K562 (cell line): Measurements from ENCODE around the gene UBR3. TPM values are rescaled to one million over a fixed set of nuclear protein-coding genes. Genes with fewer than 3 reads are reported as not detected.

Experiments
- BRD9 ChIP-seq: fragments of 450-650 bp; IDR thresholded peaks from 2 replicates; pipeline ENCODE4 v1.6.1; 2018; ENCODE audit warnings: low read depth; ENCODE audit not compliant: partially characterized antibody
- CHCHD3 ChIP-seq: fragments of 250-450 bp; sonication (Bioruptor Pico); IDR thresholded peaks from 2 replicates; pipeline ENCODE4 v2.1.2; 2022; ENCODE audit warnings: mild to moderate bottlenecking
- ESRRB ChIP-seq: fragments of 250-450 bp; sonication (Bioruptor Pico); IDR thresholded peaks from 2 replicates; pipeline ENCODE4 v1.5.0; 2020; ENCODE audit warnings: mild to moderate bottlenecking, moderate library complexity, borderline replicate concordance
- FOXJ2 ChIP-seq: fragments of 200-800 bp; sonication (Bioruptor generic); IDR thresholded peaks from 2 replicates; pipeline ENCODE4 v1.6.1; 2016; ENCODE audit warnings: missing genetic modification characterization, missing compliant biosample characterization
- FOXO4 ChIP-seq: fragments of 450-650 bp; formaldehyde crosslinking; IDR thresholded peaks from 2 replicates; pipeline ENCODE4 v1.4.0; 2020; ENCODE audit warnings: mild to moderate bottlenecking, moderate library complexity
- GATA2 ChIP-seq: sonication (generic); formaldehyde crosslinking; IDR thresholded peaks from 2 replicates; pipeline ENCODE4 v1.4.0; 2020; ENCODE audit warnings: mild to moderate bottlenecking, missing genetic modification reagents
- HDAC1 ChIP-seq, 2 experiments: fragments of 450-650 bp; IDR thresholded peaks; 2 replicates each; pipeline ENCODE4 v1.6.1; 2016 to 2017; ENCODE audit warnings: inconsistent platforms in 1 of 2, mild to moderate bottlenecking in 1 of 2, moderate library complexity in 1 of 2
- KLF1 ChIP-seq: fragments of 450-650 bp; IDR thresholded peaks from 2 replicates; pipeline ENCODE4 v1.6.1; 2016; ENCODE audit warnings: missing genetic modification characterization, missing compliant biosample characterization
- MAFF ChIP-seq: IDR thresholded peaks from 2 replicates; pipeline ENCODE4 v1.6.1; 2012; ENCODE audit warnings: low read length, improper control_type of control experiment
- MIER1 ChIP-seq: fragments of 450-650 bp; IDR thresholded peaks from 2 replicates; pipeline ENCODE4 v1.6.1; 2016; ENCODE audit warnings: antibody characterized with exemption, mild to moderate bottlenecking, low read depth
- NBN ChIP-seq: fragments of 450-650 bp; IDR thresholded peaks from 2 replicates; pipeline ENCODE4 v1.6.1; 2016; ENCODE audit warnings: low read depth, mild to moderate bottlenecking
- PRMT5 ChIP-seq: sonication (generic); formaldehyde crosslinking; IDR thresholded peaks from 2 replicates; pipeline ENCODE4 v1.5.0; 2020; ENCODE audit warnings: missing genetic modification reagents
- RHOXF2B ChIP-seq: fragments of 250-450 bp; sonication (Bioruptor Pico); conservative IDR thresholded peaks from 2 replicates; pipeline ENCODE4 v1.5.1; 2021
- TSC22D4 ChIP-seq: fragments of 450-650 bp; IDR thresholded peaks from 2 replicates; pipeline ENCODE4 v1.6.1; 2016; ENCODE audit warnings: missing genetic modification characterization, missing biosample characterization, control low read depth
- WHSC1 ChIP-seq: IDR thresholded peaks from one replicate; pipeline ENCODE4 v1.6.1; 2012; ENCODE audit warnings: low read length, control low read depth, inconsistent platforms
- YY1 ChIP-seq, 3 experiments: IDR thresholded peaks; 2 replicates each; pipeline ENCODE4 v1.6.1; 2011; ENCODE audit warnings: low read length in 2 of 3, mild to moderate bottlenecking in 2 of 3, moderate library complexity in 2 of 3, borderline replicate concordance in 1 of 3, control low read depth in 1 of 3, low read depth in 1 of 3; ENCODE audit not compliant: insufficient read depth in 3 of 3, insufficient replicate concordance in 2 of 3, control insufficient read depth in 1 of 3, insufficient read length in 1 of 3; ENCODE audit errors: extremely low read depth in 1 of 3
- ZBTB2 ChIP-seq: fragments of 450-650 bp; IDR thresholded peaks from 2 replicates; pipeline ENCODE4 v1.6.1; 2016; ENCODE audit warnings: antibody characterized with exemption
- ZC3H11A ChIP-seq: IDR thresholded peaks from 2 replicates; pipeline ENCODE4 v1.6.1; 2012; ENCODE audit warnings: low read depth, low read length, improper control_type of control experiment
- ZFP91 ChIP-seq: sonication (generic); formaldehyde crosslinking; IDR thresholded peaks from 2 replicates; pipeline ENCODE4 v1.8.0; 2022; ENCODE audit warnings: mild to moderate bottlenecking, missing genetic modification reagents
- ZNF507 ChIP-seq: conservative IDR thresholded peaks from 2 replicates; pipeline ENCODE4 v1.6.1; 2017; ENCODE audit warnings: missing genetic modification characterization, missing compliant biosample characterization
- ZNF75A ChIP-seq: fragments of 450-650 bp; formaldehyde crosslinking; IDR thresholded peaks from 2 replicates; pipeline ENCODE4 v1.4.0; 2020; ENCODE audit warnings: mild to moderate bottlenecking
- polyA plus RNA-seq, 8 experiments: library from polyadenylated mRNA; depleted of rRNA in 4 of 8; stranded (reverse) in 5 of 8; unstranded in 3 of 8; fragments of >200 nt; fragmentation: Nextera tagmentation in 2 of 8; fragmentation: Illumina TruSeq in 1 of 8; extraction: Ambion mirVana in 2 of 8; extraction: Trizol in 1 of 8; gene quantifications; 2 replicates each; pipeline versions ENCODE4 v1.2.1 to v1.2.3, GENCODE V29; 2011 to 2014; ENCODE audit warnings: inconsistent platforms in 1 of 8, missing spikeins in 1 of 8
- total RNA-seq, 7 experiments: library from RNA; depleted of rRNA in 6 of 7; stranded (reverse); fragments of >200 nt in 6 of 7; fragmentation: Illumina TruSeq in 2 of 7; extraction: Trizol in 2 of 7; gene quantifications; 2 replicates each; pipeline versions ENCODE4 v1.2.1 to v1.2.3, GENCODE V29; 2011 to 2021; ENCODE audit warnings: low replicate concordance in 1 of 7

Gene UBR3
- total and polyA plus RNA-seq, 9 of the 15 experiments (the other 6 are each of a cell fraction or from before 2014, with no cell fraction given) = 14.4 to 63.5 (median 40.4) TPM

GRCh38 chr2:170084820-170085491, 257.7 kb downstream of the UBR3 start (continued):
- no peak for TF ChIP-seq HDAC1 (IDR thresholded peaks at IDR 0.05)
- TF ChIP-seq ZNF75A (CRISPR knock-in tag) = peak; percentile 69; the same call in 1 of the 2 replicates
- no peak for TF ChIP-seq BRD9
- no peak for TF ChIP-seq TSC22D4 (tag)
- no peak for TF ChIP-seq GATA2 (CRISPR knock-in tag)
- no peak for TF ChIP-seq MIER1
- 0 out of 2 replicates have a peak, but pooled peaks have one; percentile 23 for TF ChIP-seq KLF1
- TF ChIP-seq FOXO4 (CRISPR knock-in tag) = no peak
- no peak for TF ChIP-seq YY1 (IDR thresholded peaks at IDR 0.05; ENCODE audit: borderline replicate concordance in 1 of 3, control insufficient read depth in 1 of 3, extremely low read depth in 1 of 3, insufficient read depth in 3 of 3, insufficient read length in 1 of 3, insufficient replicate concordance in 2 of 3, low read depth in 1 of 3, low read length in 2 of 3)
- TF ChIP-seq PRMT5 = no peak
- TF ChIP-seq MAFF = no peak
- no peak for TF ChIP-seq RHOXF2B
- no peak for TF ChIP-seq WHSC1
- TF ChIP-seq ZBTB2 = no peak
- no peak for TF ChIP-seq CHCHD3 (CRISPR knock-in tag)
- no peak for TF ChIP-seq ZFP91 (CRISPR knock-in tag)
- peak; percentile 81; the same call in 1 of the 2 replicates for TF ChIP-seq FOXJ2 (tag)
- TF ChIP-seq NBN = no peak
- no peak for TF ChIP-seq ZC3H11A
- TF ChIP-seq ESRRB (CRISPR knock-in tag) = no peak
- no peak for TF ChIP-seq ZNF507 (tag)
